Calu3 (cell line): ENCODE data around the gene ARMC6. TPM values are rescaled to one million over a fixed set of nuclear protein-coding genes. Genes with fewer than 3 reads are reported as not detected.
A peak's percentile ranks its signal among the peaks of the same experiment; 100 is the strongest.

Experiments
- BruUV-seq: library from RNA; stranded (reverse); fragments of 400-500 nt; replicated peaks from 2 replicates; lab custom pipeline; 2021; lab: Mats Ljungman, UMichigan
- CTCF ChIA-PET: fragments of 300-600 bp; sonication (Branson Sonifier 250); formaldehyde crosslinking; loops from one replicate; lab custom pipeline; 2022; ENCODE audit warnings: antibody characterized with exemption; lab: Charles Lee
- DNase-seq: peaks from one replicate; pipeline ENCODE4 v3.0.0; 2022
- H3K27ac Mint-ChIP-seq: one replicate; pipeline ENCODE4 v1.8.0; 2022; ENCODE audit warnings: mixed read lengths; ENCODE audit not compliant: unreplicated experiment
- H3K27me3 Mint-ChIP-seq: one replicate; pipeline ENCODE4 v1.8.0; 2022; ENCODE audit warnings: mixed read lengths; ENCODE audit not compliant: unreplicated experiment
- H3K36me3 Mint-ChIP-seq: one replicate; pipeline ENCODE4 v1.8.0; 2022; ENCODE audit warnings: mild to moderate bottlenecking, moderate library complexity, mixed read lengths; ENCODE audit not compliant: insufficient read depth, unreplicated experiment
- H3K4me1 Mint-ChIP-seq: one replicate; pipeline ENCODE4 v1.8.0; 2022; ENCODE audit warnings: mild to moderate bottlenecking, low read depth, mixed read lengths; ENCODE audit not compliant: unreplicated experiment
- H3K4me3 Mint-ChIP-seq: one replicate; pipeline ENCODE4 v1.8.0; 2022; ENCODE audit warnings: mild to moderate bottlenecking, low read depth, moderate library complexity, mixed read lengths; ENCODE audit not compliant: unreplicated experiment
- H3K9me3 Mint-ChIP-seq: one replicate; pipeline ENCODE4 v1.8.0; 2022; ENCODE audit warnings: low read depth, mixed read lengths; ENCODE audit not compliant: unreplicated experiment
- CTCF ChIP-seq: fragments of 200-600 bp; IDR thresholded peaks from one replicate; pipeline ENCODE4 v1.8.0; 2022; ENCODE audit warnings: antibody characterized with exemption; ENCODE audit not compliant: unreplicated experiment
- intact Hi-C: fragments of 100-400 bp; cut with micrococcal nuclease; formaldehyde crosslinking; loops from one replicate; pipeline ENCODE4 v1.10.0; 2022; ENCODE audit not compliant: unreplicated experiment
- total RNA-seq: library from RNA; stranded (reverse); gene quantifications from 2 replicates; pipeline ENCODE4 v1.2.3, GENCODE V29; 2022

Gene ARMC6
- total RNA-seq, 1 experiment from 2014 or later = 24.0 TPM

- Mint-ChIP-seq H3K27me3 (no peaks in the 10 kb centered on the region), H3K4me1 (peaks cover 6% of the 10 kb centered on the region), H3K27ac (no peak overlapping the region), H3K9me3 (no peaks in the 10 kb centered on the region), H3K36me3 (no peaks in the 10 kb centered on the region), H3K4me3 (no peak overlapping the region)
- TF ChIP-seq CTCF = no peak
- intact Hi-C loops = no loop called here
- DNase-seq = no peak
- CTCF ChIA-PET = no interaction called here
- no TSS peak for BruUV-seq
Observed at GRCh38 chr19:19095691-19096090, 62.3 kb downstream of the ARMC6 start.

- CTCF ChIA-PET = no interaction called here
Observed at GRCh38 chr19:19096641-19097627, 63.5 kb downstream of the ARMC6 start.

GRCh38 chr19:19098084-19098702, 64.8 kb downstream of the ARMC6 start:
- Mint-ChIP-seq H3K4me3 (no peak overlapping the region), H3K36me3 (no peaks in the 10 kb centered on the region), H3K4me1 (peaks cover 6% of the 10 kb centered on the region), H3K27me3 (no peaks in the 10 kb centered on the region), H3K9me3 (no peaks in the 10 kb centered on the region), H3K27ac (no peak overlapping the region)
- BruUV-seq = no TSS peak
- intact Hi-C loops = no loop called here
- CTCF ChIA-PET = interaction anchor here (0.7 kb wide), 1 partner anchor 76 kb away, joined by 3 read pairs; no protein-coding TSS in a partner anchor
- TF ChIP-seq CTCF = no peak
- no peak for DNase-seq

More at GRCh38 chr19:19096641-19097627, 63.5 kb downstream of the ARMC6 start:
- no peak overlapping the region for H3K4me3 Mint-ChIP-seq
- no peaks in the 10 kb centered on the region for H3K9me3 Mint-ChIP-seq
- no peak for TF ChIP-seq CTCF
- H3K27me3 Mint-ChIP-seq = no peaks in the 10 kb centered on the region
- peak; percentile 13 for DNase-seq
- H3K36me3 Mint-ChIP-seq = no peaks in the 10 kb centered on the region
- H3K27ac Mint-ChIP-seq = no peak overlapping the region
- BruUV-seq = no TSS peak
- intact Hi-C loops = no loop called here
- peaks cover 6% of the 10 kb centered on the region for H3K4me1 Mint-ChIP-seq

- H3K36me3 Mint-ChIP-seq = no peaks in the 10 kb centered on the region
- intact Hi-C loops = no loop called here
- CTCF ChIA-PET = no interaction called here
- H3K4me1 Mint-ChIP-seq = peaks cover 6% of the 10 kb centered on the region
- TF ChIP-seq CTCF = no peak
- no peaks in the 10 kb centered on the region for H3K27me3 Mint-ChIP-seq
- H3K9me3 Mint-ChIP-seq = no peaks in the 10 kb centered on the region
- no peak overlapping the region for H3K4me3 Mint-ChIP-seq
- H3K27ac Mint-ChIP-seq = no peak overlapping the region
- no TSS peak for BruUV-seq
- no peak for DNase-seq
Observed at GRCh38 chr19:19098703-19099632, 65.6 kb downstream of the ARMC6 start.
